ENCODE measurements around the gene BTN3A1.

BTN3A1 gene

DNA sequence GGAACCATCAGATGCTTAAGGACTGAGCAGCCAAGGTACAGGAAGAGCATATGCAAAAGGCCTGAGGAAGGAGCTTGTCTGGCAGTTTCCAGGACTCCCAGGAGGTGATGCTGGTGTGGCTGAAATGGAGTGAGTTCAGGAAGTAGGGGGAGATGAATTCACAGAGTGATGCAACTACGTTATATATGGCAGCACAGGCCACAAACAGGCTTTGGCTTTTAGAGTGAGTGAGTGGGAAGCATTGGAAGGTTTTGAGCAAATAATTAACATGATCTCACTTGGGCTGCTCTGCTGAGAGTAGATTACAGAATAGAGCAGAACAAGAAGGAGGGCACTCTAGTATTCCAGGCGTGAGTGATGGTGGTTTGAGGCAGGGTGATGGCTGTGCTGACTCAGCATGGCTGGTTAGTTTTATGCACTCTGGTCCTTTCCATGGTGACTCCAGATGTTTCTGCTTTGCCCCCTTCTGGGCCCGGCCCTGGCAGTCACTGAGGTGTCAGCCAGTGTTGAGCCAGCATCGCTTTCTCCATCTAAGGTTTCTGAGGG lies 12.7 kb upstream of the BTN3A1 start:
- Mint-ChIP-seq H3K4me3 (no peak overlapping the region), H3K27ac (no peak overlapping the region), H3K4me1 (peaks cover 35% of the 10 kb centered on the region), H3K9me3 (no peaks in the 10 kb centered on the region), H3K36me3 (peaks cover 70% of the 10 kb centered on the region)
- ATAC-seq (no peak), DNase-seq (ENCODE audit: low spot score in 2 of 2) (no peak)

GRCh38 chr6:26390531-26390930 lies 11.5 kb upstream of the BTN3A1 start:
- DNase-seq (ENCODE audit: low spot score in 2 of 2) (no peak), ATAC-seq (no peak)
- H3K9me3 Mint-ChIP-seq = no peaks in the 10 kb centered on the region
- no peak overlapping the region for H3K27ac Mint-ChIP-seq
- H3K4me1 Mint-ChIP-seq = peaks cover 31% of the 10 kb centered on the region
- H3K36me3 Mint-ChIP-seq = peaks cover 60% of the 10 kb centered on the region
- H3K4me3 Mint-ChIP-seq = no peak overlapping the region

- Mint-ChIP-seq H3K4me3 (no peak overlapping the region), H3K36me3 (peaks cover 46% of the 10 kb centered on the region), H3K9me3 (no peaks in the 10 kb centered on the region), H3K27ac (peak overlapping the region; percentile 5), H3K4me1 (peaks cover 37% of the 10 kb centered on the region)
- DNase-seq (ENCODE audit: low spot score in 2 of 2) (no peak), ATAC-seq (no peak)
Measured at GRCh38 chr6:26392932-26393636, 9.0 kb upstream of the BTN3A1 start.

DNA sequence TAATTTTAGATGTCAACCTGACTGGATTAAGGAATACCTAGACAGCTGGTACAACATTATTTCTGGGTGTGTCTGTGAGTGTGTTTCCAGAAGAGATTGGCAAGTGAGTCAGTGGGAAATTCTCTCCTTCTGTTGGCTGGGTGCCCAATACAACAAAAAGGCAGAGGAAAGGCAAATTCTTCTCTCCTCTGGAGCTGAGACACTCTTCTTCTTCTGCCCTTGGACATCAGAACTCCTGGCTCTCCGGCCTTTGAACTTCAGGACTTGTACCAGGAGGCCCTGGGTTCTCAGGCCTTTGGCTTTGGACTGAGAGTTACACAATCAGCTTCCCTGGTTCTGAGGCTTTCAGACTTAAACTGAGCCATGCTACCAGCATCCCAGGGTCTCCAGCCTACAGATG lies 7.8 kb upstream of the BTN3A1 start:
- peaks cover 34% of the 10 kb centered on the region for H3K36me3 Mint-ChIP-seq
- ATAC-seq (no peak), DNase-seq (ENCODE audit: low spot score in 2 of 2) (no peak)

GRCh38 chr6:26398555-26398954 lies 3.5 kb upstream of the BTN3A1 start:
- Mint-ChIP-seq H3K36me3 (peaks cover 9% of the 10 kb centered on the region), H3K4me1 (peaks cover 48% of the 10 kb centered on the region), H3K9me3 (no peaks in the 10 kb centered on the region), H3K27ac (no peak overlapping the region), H3K4me3 (no peak overlapping the region)
- DNase-seq (ENCODE audit: low spot score in 2 of 2) (no peak), ATAC-seq (no peak)

More for the DNA sequence above, 7.8 kb upstream of the BTN3A1 start:
- peaks cover 33% of the 10 kb centered on the region for H3K4me1 Mint-ChIP-seq
- H3K27ac Mint-ChIP-seq = no peak overlapping the region
- no peak overlapping the region for H3K4me3 Mint-ChIP-seq
- no peaks in the 10 kb centered on the region for H3K9me3 Mint-ChIP-seq

GRCh38 chr6:26400626-26401025 lies 1.4 kb upstream of the BTN3A1 start:
- Mint-ChIP-seq H3K4me3 (peak overlapping the region; percentile 88), H3K27ac (peak overlapping the region; percentile 96), H3K4me1 (peaks cover 64% of the 10 kb centered on the region), H3K36me3 (peaks cover 17% of the 10 kb centered on the region), H3K9me3 (no peaks in the 10 kb centered on the region)
- DNase-seq (ENCODE audit: low spot score in 2 of 2) (no peak), ATAC-seq (no peak)

- ATAC-seq = no peak
- peaks cover 66% of the 10 kb centered on the region for H3K4me1 Mint-ChIP-seq
- H3K27ac Mint-ChIP-seq = peak overlapping the region; percentile 96
- DNase-seq (ENCODE audit: low spot score in 2 of 2) = no peak
- H3K36me3 Mint-ChIP-seq = peaks cover 21% of the 10 kb centered on the region
- H3K4me3 Mint-ChIP-seq = peak overlapping the region; percentile 88
- H3K9me3 Mint-ChIP-seq = no peaks in the 10 kb centered on the region
Measured at GRCh38 chr6:26401389-26401986, 587 bp upstream of the BTN3A1 start.

DNA sequence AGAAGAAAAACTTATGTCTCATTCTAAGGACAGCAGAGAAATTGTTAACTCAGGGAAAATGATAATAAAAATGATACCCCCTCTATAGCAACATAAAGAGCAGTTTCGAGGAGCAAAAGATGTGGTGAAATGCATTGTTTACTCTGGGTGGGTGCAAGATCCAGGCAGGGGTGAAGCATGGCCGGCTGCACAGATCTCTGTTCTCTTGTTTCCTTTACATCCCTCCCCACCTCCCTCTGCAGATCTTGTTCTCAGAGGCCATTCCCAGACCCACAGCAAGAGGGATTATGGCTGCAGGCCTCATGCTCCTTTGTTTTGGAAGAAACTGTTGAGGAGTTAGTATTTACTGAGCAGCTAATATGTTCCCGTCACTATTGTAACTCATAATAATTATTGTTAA lies 1.8 kb downstream of the BTN3A1 start:
- Mint-ChIP-seq H3K4me1 (peaks cover 68% of the 10 kb centered on the region), H3K27ac (no peak overlapping the region), H3K4me3 (peak overlapping the region; percentile 88), H3K36me3 (peaks cover 37% of the 10 kb centered on the region), H3K9me3 (no peaks in the 10 kb centered on the region)
- DNase-seq (ENCODE audit: low spot score in 2 of 2) (no peak), ATAC-seq (no peak)

GRCh38 chr6:26404546-26404945 lies 2.5 kb downstream of the BTN3A1 start:
- Mint-ChIP-seq H3K36me3 (peaks cover 43% of the 10 kb centered on the region), H3K9me3 (no peaks in the 10 kb centered on the region), H3K4me1 (peaks cover 68% of the 10 kb centered on the region), H3K4me3 (peak overlapping the region; percentile 88), H3K27ac (peak overlapping the region; percentile 84)
- ATAC-seq = no peak
- no peak for DNase-seq (ENCODE audit: low spot score in 2 of 2)

- Mint-ChIP-seq H3K27ac (no peak overlapping the region), H3K4me3 (no peak overlapping the region), H3K4me1 (peaks cover 43% of the 10 kb centered on the region), H3K36me3 (peaks cover 74% of the 10 kb centered on the region), H3K9me3 (no peaks in the 10 kb centered on the region)
- DNase-seq (ENCODE audit: low spot score in 2 of 2) (no peak), ATAC-seq (no peak)
Measured at GRCh38 chr6:26408828-26409730, 7.0 kb downstream of the BTN3A1 start.

GRCh38 chr6:26411751-26412150 lies 9.7 kb downstream of the BTN3A1 start:
- H3K27ac Mint-ChIP-seq = peak overlapping the region; percentile 72
- DNase-seq (ENCODE audit: low spot score in 2 of 2) = no peak
- H3K4me3 Mint-ChIP-seq = no peak overlapping the region
- H3K36me3 Mint-ChIP-seq = peaks cover 62% of the 10 kb centered on the region
- peaks cover 29% of the 10 kb centered on the region for H3K4me1 Mint-ChIP-seq
- no peaks in the 10 kb centered on the region for H3K9me3 Mint-ChIP-seq
- ATAC-seq = no peak

GRCh38 chr6:26412228-26412627 lies 10.2 kb downstream of the BTN3A1 start:
- DNase-seq (ENCODE audit: low spot score in 2 of 2) (no peak), ATAC-seq (no peak)
- no peak overlapping the region for H3K4me3 Mint-ChIP-seq
- peak overlapping the region; percentile 72 for H3K27ac Mint-ChIP-seq
- peaks cover 2% of the 10 kb centered on the region for H3K9me3 Mint-ChIP-seq
- H3K4me1 Mint-ChIP-seq = peaks cover 25% of the 10 kb centered on the region
- peaks cover 62% of the 10 kb centered on the region for H3K36me3 Mint-ChIP-seq

DNA sequence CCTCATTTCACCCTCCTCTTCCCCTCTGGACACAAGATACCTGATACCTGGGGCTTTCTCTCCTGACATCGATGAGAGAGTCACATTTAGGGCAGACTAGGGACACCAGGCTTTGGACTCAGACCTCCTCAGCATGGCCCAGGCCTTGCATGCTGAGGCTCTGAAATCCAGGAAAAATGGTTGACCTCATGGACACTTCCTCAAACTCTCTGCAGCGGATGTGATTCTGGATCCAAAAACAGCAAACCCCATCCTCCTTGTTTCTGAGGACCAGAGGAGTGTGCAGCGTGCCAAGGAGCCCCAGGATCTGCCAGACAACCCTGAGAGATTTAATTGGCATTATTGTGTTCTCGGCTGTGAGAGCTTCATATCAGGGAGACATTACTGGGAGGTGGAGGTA lies 10.9 kb downstream of the BTN3A1 start:
- peaks cover 17% of the 10 kb centered on the region for H3K4me1 Mint-ChIP-seq
- H3K36me3 Mint-ChIP-seq = peaks cover 56% of the 10 kb centered on the region
- peak overlapping the region; percentile 21 for H3K27ac Mint-ChIP-seq

GRCh38 chr6:26414281-26414680 lies 12.2 kb downstream of the BTN3A1 start:
- peaks cover 7% of the 10 kb centered on the region for H3K9me3 Mint-ChIP-seq
- ATAC-seq (no peak), DNase-seq (ENCODE audit: low spot score in 2 of 2) (no peak)
- no peak overlapping the region for H3K4me3 Mint-ChIP-seq
- H3K4me1 Mint-ChIP-seq = peaks cover 17% of the 10 kb centered on the region
- no peak overlapping the region for H3K27ac Mint-ChIP-seq
- H3K36me3 Mint-ChIP-seq = peaks cover 43% of the 10 kb centered on the region

More for the DNA sequence above, 10.9 kb downstream of the BTN3A1 start:
- ATAC-seq = no peak
- Mint-ChIP-seq H3K9me3 (peaks cover 7% of the 10 kb centered on the region), H3K4me3 (no peak overlapping the region)
- DNase-seq (ENCODE audit: low spot score in 2 of 2) = no peak

DNA sequence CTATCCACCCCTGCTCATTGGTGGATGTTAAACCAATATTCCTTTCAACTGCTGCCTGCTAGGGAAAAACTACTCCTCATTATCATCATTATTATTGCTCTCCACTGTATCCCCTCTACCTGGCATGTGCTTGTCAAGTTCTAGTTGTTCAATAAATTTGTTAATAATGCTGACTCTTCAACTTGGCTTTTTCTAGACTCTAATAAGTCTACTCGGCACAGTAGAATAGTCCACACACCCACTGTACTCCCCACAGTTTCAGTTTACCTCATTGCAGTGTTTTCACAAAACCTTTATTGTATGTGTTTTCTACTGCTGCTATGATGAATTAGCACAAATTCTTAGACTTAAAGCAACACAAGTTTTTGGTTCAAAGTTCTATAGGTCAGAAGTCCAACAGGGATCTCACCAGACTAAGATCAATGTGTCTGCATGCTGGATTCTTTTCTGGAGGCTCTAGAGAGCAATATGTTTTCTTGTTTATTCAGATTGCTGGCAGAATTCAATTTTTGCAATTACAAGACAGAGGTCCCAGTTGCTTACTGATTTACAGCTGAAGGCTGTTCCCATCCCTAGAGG lies 13.1 kb downstream of the BTN3A1 start:
- ATAC-seq (no peak), DNase-seq (ENCODE audit: low spot score in 2 of 2) (no peak)
- Mint-ChIP-seq H3K4me3 (no peak overlapping the region), H3K27ac (no peak overlapping the region), H3K36me3 (peaks cover 35% of the 10 kb centered on the region), H3K4me1 (peaks cover 17% of the 10 kb centered on the region), H3K9me3 (peaks cover 7% of the 10 kb centered on the region)

Data from stimulated activated effector memory CD8-positive, alpha-beta T cell treated with anti-CD3 and anti-CD28 coated beads, Interleukin-12 subunit alpha, Interleukin-12 subunit beta, amount 100 ng/mL, for 72 hours (primary cell).